ENCODE data around the gene TTC6.
A peak's percentile ranks its signal among the peaks of the same experiment; 100 is the strongest.

TTC6 gene

DNA sequence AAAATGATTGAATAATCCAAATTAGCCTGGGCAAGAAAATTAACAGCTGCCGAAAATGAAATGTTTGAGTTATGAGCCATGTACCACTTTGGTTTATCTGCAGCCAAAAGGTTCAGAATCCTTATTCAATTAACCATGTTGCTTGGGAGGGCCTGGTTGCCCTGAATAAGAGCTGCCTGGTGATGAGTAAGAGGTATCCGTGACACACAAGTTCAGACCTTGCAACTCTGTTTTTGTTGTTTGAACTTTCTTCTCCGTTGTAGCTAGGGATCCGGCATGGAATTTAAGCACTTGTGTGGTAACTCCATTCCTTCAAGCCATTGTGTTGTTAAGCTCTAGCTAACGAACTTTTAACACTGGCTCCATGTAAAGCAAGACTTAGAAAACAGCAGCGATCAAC lies 36.0 kb upstream of the TTC6 start:
- no peak for DNase-seq (ENCODE audit: extremely low read depth, low read depth)
- TF ChIP-seq, protein P1, sequence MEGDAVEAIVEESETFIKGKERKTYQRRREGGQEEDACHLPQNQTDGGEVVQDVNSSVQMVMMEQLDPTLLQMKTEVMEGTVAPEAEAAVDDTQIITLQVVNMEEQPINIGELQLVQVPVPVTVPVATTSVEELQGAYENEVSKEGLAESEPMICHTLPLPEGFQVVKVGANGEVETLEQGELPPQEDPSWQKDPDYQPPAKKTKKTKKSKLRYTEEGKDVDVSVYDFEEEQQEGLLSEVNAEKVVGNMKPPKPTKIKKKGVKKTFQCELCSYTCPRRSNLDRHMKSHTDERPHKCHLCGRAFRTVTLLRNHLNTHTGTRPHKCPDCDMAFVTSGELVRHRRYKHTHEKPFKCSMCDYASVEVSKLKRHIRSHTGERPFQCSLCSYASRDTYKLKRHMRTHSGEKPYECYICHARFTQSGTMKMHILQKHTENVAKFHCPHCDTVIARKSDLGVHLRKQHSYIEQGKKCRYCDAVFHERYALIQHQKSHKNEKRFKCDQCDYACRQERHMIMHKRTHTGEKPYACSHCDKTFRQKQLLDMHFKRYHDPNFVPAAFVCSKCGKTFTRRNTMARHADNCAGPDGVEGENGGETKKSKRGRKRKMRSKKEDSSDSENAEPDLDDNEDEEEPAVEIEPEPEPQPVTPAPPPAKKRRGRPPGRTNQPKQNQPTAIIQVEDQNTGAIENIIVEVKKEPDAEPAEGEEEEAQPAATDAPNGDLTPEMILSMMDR (IDR thresholded peaks at IDR 0.05; ENCODE audit: low read depth, low read length, missing control alignments), result no peak
- H3K4me3 ChIP-seq (replicated peaks; ENCODE audit: low read depth, low read length), result no peak overlapping the region

GRCh38 chr14:37563189-37563588 lies 32.2 kb upstream of the TTC6 start:
- TF ChIP-seq, protein P1 (IDR thresholded peaks at IDR 0.05; ENCODE audit: low read depth, low read length, missing control alignments), result no peak
- DNase-seq (ENCODE audit: extremely low read depth, low read depth), result no peak
- H3K4me3 ChIP-seq (replicated peaks; ENCODE audit: low read depth, low read length), result no peak overlapping the region

GRCh38 chr14:37565550-37565949 lies 29.9 kb upstream of the TTC6 start:
- no peak overlapping the region for H3K4me3 ChIP-seq (replicated peaks; ENCODE audit: low read depth, low read length)
- no peak for DNase-seq (ENCODE audit: extremely low read depth, low read depth)
- TF ChIP-seq, protein P1 (IDR thresholded peaks at IDR 0.05; ENCODE audit: low read depth, low read length, missing control alignments), result peak; percentile 38

GRCh38 chr14:37566811-37567371 lies 28.5 kb upstream of the TTC6 start:
- no peak overlapping the region for H3K4me3 ChIP-seq (replicated peaks; ENCODE audit: low read depth, low read length)
- DNase-seq (ENCODE audit: extremely low read depth, low read depth), result no peak
- TF ChIP-seq, protein P1 (IDR thresholded peaks at IDR 0.05; ENCODE audit: low read depth, low read length, missing control alignments), result no peak

GRCh38 chr14:37569729-37570128 lies 25.7 kb upstream of the TTC6 start:
- no peak overlapping the region for H3K4me3 ChIP-seq (replicated peaks; ENCODE audit: low read depth, low read length)
- TF ChIP-seq, protein P1 (IDR thresholded peaks at IDR 0.05; ENCODE audit: low read depth, low read length, missing control alignments), result no peak
- DNase-seq (ENCODE audit: extremely low read depth, low read depth), result no peak

- no peak for DNase-seq (ENCODE audit: extremely low read depth, low read depth)
- no peak overlapping the region for H3K4me3 ChIP-seq (replicated peaks; ENCODE audit: low read depth, low read length)
- TF ChIP-seq, protein P1 (IDR thresholded peaks at IDR 0.05; ENCODE audit: low read depth, low read length, missing control alignments), result no peak
Observed at GRCh38 chr14:37571391-37571790, 24.0 kb upstream of the TTC6 start.

GRCh38 chr14:37573356-37573755 lies 22.1 kb upstream of the TTC6 start:
- H3K4me3 ChIP-seq (replicated peaks; ENCODE audit: low read depth, low read length), result no peak overlapping the region
- TF ChIP-seq, protein P1 (IDR thresholded peaks at IDR 0.05; ENCODE audit: low read depth, low read length, missing control alignments), result no peak
- no peak for DNase-seq (ENCODE audit: extremely low read depth, low read depth)

Data from HFF-Myc (cell line).